Naive thymus-derived CD8-positive, alpha-beta T cell (primary cell): ENCODE measurements around the gene FRMD8. TPM values are rescaled to one million over a fixed set of nuclear protein-coding genes. Genes with fewer than 3 reads are reported as not detected.

Experiments used
- ATAC-seq, 2 donors: fragments of 150-1000 bp; cut with Tn5 transposase in 1 of 2; sonication (Bioruptor Pico), chemical (Tn5 transposase) in 1 of 2; 1 replicate in 1 of 2; 2 replicates in 1 of 2; pipeline ENCODE4 v1.10.0; 2021; ENCODE audit warnings: mild to moderate bottlenecking in 2 of 2, moderate library complexity in 2 of 2
- POLR2A ChIA-PET: fragments of 350-600 bp; sonication (Branson Sonifier 250); formaldehyde crosslinking; loops from one replicate; lab custom pipeline; 2021; ENCODE audit warnings: antibody characterized with exemption; lab: Charles Lee
- DNase-seq, 10 donors: peaks; one replicate each; pipeline versions ENCODE4 v3.0.0 to v3.0.0-alpha.2; 2020 to 2022
- H3K27ac Mint-ChIP-seq, 10 donors: one replicate each; pipeline ENCODE4 v1.8.0; 2020 to 2022; ENCODE audit warnings: mild to moderate bottlenecking in 10 of 10, mixed read lengths in 10 of 10, moderate library complexity in 4 of 10, inconsistent platforms in 1 of 10
- H3K27me3 Mint-ChIP-seq, 5 donors: one replicate each; pipeline ENCODE4 v1.8.0; 2021 to 2022; ENCODE audit warnings: mixed read lengths in 5 of 5
- H3K36me3 Mint-ChIP-seq, 3 donors: one replicate each; pipeline ENCODE4 v1.8.0; 2020 to 2022; ENCODE audit warnings: mixed read lengths in 3 of 3, mild to moderate bottlenecking in 2 of 3, inconsistent platforms in 1 of 3
- H3K4me1 Mint-ChIP-seq, 4 donors: one replicate each; pipeline ENCODE4 v1.8.0; 2021 to 2022; ENCODE audit warnings: mixed read lengths in 4 of 4
- H3K4me3 Mint-ChIP-seq, 10 donors: one replicate each; pipeline ENCODE4 v1.8.0; 2020 to 2022; ENCODE audit warnings: mild to moderate bottlenecking in 10 of 10, mixed read lengths in 10 of 10, moderate library complexity in 6 of 10, inconsistent platforms in 1 of 10
- H3K9me3 Mint-ChIP-seq, 9 donors: one replicate each; pipeline ENCODE4 v1.8.0; 2020 to 2022; ENCODE audit warnings: mixed read lengths in 9 of 9, mild to moderate bottlenecking in 3 of 9, inconsistent platforms in 1 of 9, moderate library complexity in 1 of 9
- polyA plus RNA-seq, 3 donors: library from polyadenylated mRNA; unstranded; fragments of 300-500 nt; fragmentation: Illumina TruSeq; gene quantifications; one replicate each; pipeline ENCODE4 v1.2.3, GENCODE V29; 2021
- total RNA-seq, 8 experiments: library from RNA in 2 of 8; stranded (reverse) in 2 of 8; gene quantifications; one replicate each; pipeline ENCODE4 v1.2.3 and lab custom pipeline; 2021 to 2026

Gene FRMD8
- total and polyA plus RNA-seq, 5 experiments from 2014 or later = 34.5 to 55.0 (median 42.6) TPM

GRCh38 chr11:65429724-65430405 is 43.4 kb downstream of the FRMD8 start:
- H3K27ac Mint-ChIP-seq = peak overlapping the region; percentile 94 to 100 (median 99)
- no peaks in the 10 kb centered on the region for H3K27me3 Mint-ChIP-seq
- no peaks in the 10 kb centered on the region for H3K9me3 Mint-ChIP-seq
- peak overlapping the region; percentile 87 to 98 (median 95) for H3K4me3 Mint-ChIP-seq
- H3K36me3 Mint-ChIP-seq = peaks cover 0 to 34% (median 14%) of the 10 kb centered on the region in 3 donors
- ATAC-seq (peak in 1 of 2 donors; percentile 3), DNase-seq (peak in 7 of 10 donors; percentile 31 to 81 (median 46))
- peaks cover 50 to 88% (median 82%) of the 10 kb centered on the region in 4 donors for H3K4me1 Mint-ChIP-seq
- POLR2A ChIA-PET = interaction anchor here (0.7 to 20.7 kb wide), 9 partner anchors 11 to 143 kb away, joined by 3 to 2047 read pairs (median 4); partner anchors contain the start of genes FAM89B, MALAT1, NEAT1 and SCYL1

- ATAC-seq = peak; percentile 13 to 15
- H3K36me3 Mint-ChIP-seq = peaks cover 0 to 35% (median 14%) of the 10 kb centered on the region in 3 donors
- no peaks in the 10 kb centered on the region for H3K27me3 Mint-ChIP-seq
- H3K4me3 Mint-ChIP-seq = peak overlapping the region; percentile 87 to 98 (median 95)
- no peaks in the 10 kb centered on the region for H3K9me3 Mint-ChIP-seq
- peak overlapping the region; percentile 94 to 100 (median 99) for H3K27ac Mint-ChIP-seq
- peak in 3 of 10 donors; percentile 37 to 60 (median 43) for DNase-seq
- POLR2A ChIA-PET = interaction anchor here (0.7 to 20.7 kb wide), 10 partner anchors 12 to 1113 kb away, joined by 3 to 2047 read pairs (median 4); partner anchors contain the start of genes FAM89B, MALAT1, NEAT1 and SCYL1
- peaks cover 45 to 93% (median 86%) of the 10 kb centered on the region in 4 donors for H3K4me1 Mint-ChIP-seq
These were observed 44.2 kb downstream of the FRMD8 start for GRCh38 chr11:65430406-65431217.

- H3K36me3 Mint-ChIP-seq = peaks cover 0 to 36% (median 7%) of the 10 kb centered on the region in 3 donors
- no peaks in the 10 kb centered on the region for H3K9me3 Mint-ChIP-seq
- H3K27me3 Mint-ChIP-seq = no peaks in the 10 kb centered on the region
- H3K4me1 Mint-ChIP-seq = peaks cover 43 to 96% (median 85%) of the 10 kb centered on the region in 4 donors
- peak overlapping the region; percentile 31 to 97 (median 56) for H3K4me3 Mint-ChIP-seq
- peak overlapping the region; percentile 79 to 100 (median 92) for H3K27ac Mint-ChIP-seq
- DNase-seq (peak in 6 of 10 donors; percentile 35 to 79 (median 74)), ATAC-seq (peak; percentile 19 to 54)
- POLR2A ChIA-PET = interaction anchor here (0.6 to 1.5 kb wide), 7 partner anchors 12 to 67 kb away, joined by 3 to 113 read pairs (median 5); partner anchors contain the start of genes MALAT1 and NEAT1
These were observed 45.1 kb downstream of the FRMD8 start for GRCh38 chr11:65431451-65432099.

- peak overlapping the region in 7 of 10 donors; percentile 5 to 97 (median 54) for H3K4me3 Mint-ChIP-seq
- POLR2A ChIA-PET = interaction anchor here (0.6 to 1.5 kb wide), 12 partner anchors 12 to 235 kb away, joined by 3 to 113 read pairs (median 3); partner anchors contain the start of genes MALAT1 and NEAT1
- peaks cover 40 to 94% (median 81%) of the 10 kb centered on the region in 4 donors for H3K4me1 Mint-ChIP-seq
- peak overlapping the region; percentile 79 to 100 (median 92) for H3K27ac Mint-ChIP-seq
- H3K27me3 Mint-ChIP-seq = no peaks in the 10 kb centered on the region
- DNase-seq (no peak), ATAC-seq (no peak)
- H3K36me3 Mint-ChIP-seq = peaks cover 0 to 32% (median 1%) of the 10 kb centered on the region in 3 donors
- no peaks in the 10 kb centered on the region for H3K9me3 Mint-ChIP-seq
These were observed 45.7 kb downstream of the FRMD8 start for GRCh38 chr11:65432100-65432650.

- H3K9me3 Mint-ChIP-seq = no peaks in the 10 kb centered on the region
- peak overlapping the region in 6 of 10 donors; percentile 11 to 71 (median 48) for H3K4me3 Mint-ChIP-seq
- peaks cover 0 to 33% (median 4%) of the 10 kb centered on the region in 3 donors for H3K36me3 Mint-ChIP-seq
- peaks cover 39 to 94% (median 79%) of the 10 kb centered on the region in 4 donors for H3K4me1 Mint-ChIP-seq
- no peaks in the 10 kb centered on the region for H3K27me3 Mint-ChIP-seq
- ATAC-seq (peak; percentile 31 to 54), DNase-seq (peak in 5 of 10 donors; percentile 37 to 74 (median 59))
- H3K27ac Mint-ChIP-seq = peak overlapping the region; percentile 26 to 100 (median 82)
- POLR2A ChIA-PET = interaction anchor here (0.6 to 2.8 kb wide), 13 partner anchors 13 to 236 kb away, joined by 3 to 113 read pairs (median 3); partner anchors contain the start of genes MALAT1 and NEAT1
These were observed 46.5 kb downstream of the FRMD8 start for GRCh38 chr11:65432686-65433582.

GRCh38 chr11:65433657-65434056 is 47.2 kb downstream of the FRMD8 start:
- DNase-seq (no peak), ATAC-seq (no peak)
- Mint-ChIP-seq H3K4me1 (peaks cover 38 to 90% (median 74%) of the 10 kb centered on the region in 4 donors), H3K4me3 (no peak overlapping the region), H3K36me3 (peaks cover 4 to 38% (median 5%) of the 10 kb centered on the region in 3 donors), H3K27me3 (no peaks in the 10 kb centered on the region), H3K27ac (peak overlapping the region in 3 of 10 donors; percentile 57 to 100 (median 92)), H3K9me3 (no peaks in the 10 kb centered on the region)
- POLR2A ChIA-PET = interaction anchor here (0.9 to 2.8 kb wide), 3 partner anchors 15 to 73 kb away, joined by 3 to 14 read pairs (median 3); no protein-coding TSS in a partner anchor

GRCh38 chr11:65434057-65434666 is 47.7 kb downstream of the FRMD8 start:
- H3K9me3 Mint-ChIP-seq = no peaks in the 10 kb centered on the region
- no peak for ATAC-seq
- no peak for DNase-seq
- peak overlapping the region in 9 of 10 donors; percentile 1 to 62 (median 34) for H3K27ac Mint-ChIP-seq
- H3K4me1 Mint-ChIP-seq = peaks cover 36 to 90% (median 74%) of the 10 kb centered on the region in 4 donors
- POLR2A ChIA-PET = interaction anchor here (0.9 to 2.8 kb wide), 3 partner anchors 15 to 72 kb away, joined by 3 to 14 read pairs (median 3); no protein-coding TSS in a partner anchor
- no peak overlapping the region for H3K4me3 Mint-ChIP-seq
- peaks cover 4 to 43% (median 9%) of the 10 kb centered on the region in 3 donors for H3K36me3 Mint-ChIP-seq
- H3K27me3 Mint-ChIP-seq = no peaks in the 10 kb centered on the region

GRCh38 chr11:65434667-65435410 is 48.4 kb downstream of the FRMD8 start:
- POLR2A ChIA-PET = interaction anchor here (1.5 to 2.8 kb wide), 2 partner anchors 16 to 71 kb away, joined by 4 to 14 read pairs; no protein-coding TSS in a partner anchor
- DNase-seq (no peak), ATAC-seq (no peak)
- H3K27me3 Mint-ChIP-seq = no peaks in the 10 kb centered on the region
- H3K36me3 Mint-ChIP-seq = peaks cover 4 to 45% (median 9%) of the 10 kb centered on the region in 3 donors
- peaks cover 30 to 90% (median 72%) of the 10 kb centered on the region in 4 donors for H3K4me1 Mint-ChIP-seq
- no peaks in the 10 kb centered on the region for H3K9me3 Mint-ChIP-seq
- peak overlapping the region in 9 of 10 donors; percentile 1 to 62 (median 34) for H3K27ac Mint-ChIP-seq
- H3K4me3 Mint-ChIP-seq = no peak overlapping the region

- Mint-ChIP-seq H3K9me3 (no peaks in the 10 kb centered on the region), H3K36me3 (peaks cover 4 to 49% (median 11%) of the 10 kb centered on the region in 3 donors), H3K4me3 (no peak overlapping the region), H3K27ac (peak overlapping the region in 8 of 10 donors; percentile 19 to 73 (median 44)), H3K4me1 (peaks cover 24 to 90% (median 70%) of the 10 kb centered on the region in 4 donors), H3K27me3 (no peaks in the 10 kb centered on the region)
- ATAC-seq (no peak), DNase-seq (no peak)
- POLR2A ChIA-PET = interaction anchor here (1.2 to 3.0 kb wide), 5 partner anchors 12 to 71 kb away, joined by 4 to 17 read pairs (median 4); no protein-coding TSS in a partner anchor
These were observed 49.0 kb downstream of the FRMD8 start for GRCh38 chr11:65435411-65435931.
